ENCODE results near the gene SNRPB.

GRCh38 chr20:2469991-2470422 lies 582 bp downstream of the SNRPB start:
- TF ChIP-seq, protein P1, sequence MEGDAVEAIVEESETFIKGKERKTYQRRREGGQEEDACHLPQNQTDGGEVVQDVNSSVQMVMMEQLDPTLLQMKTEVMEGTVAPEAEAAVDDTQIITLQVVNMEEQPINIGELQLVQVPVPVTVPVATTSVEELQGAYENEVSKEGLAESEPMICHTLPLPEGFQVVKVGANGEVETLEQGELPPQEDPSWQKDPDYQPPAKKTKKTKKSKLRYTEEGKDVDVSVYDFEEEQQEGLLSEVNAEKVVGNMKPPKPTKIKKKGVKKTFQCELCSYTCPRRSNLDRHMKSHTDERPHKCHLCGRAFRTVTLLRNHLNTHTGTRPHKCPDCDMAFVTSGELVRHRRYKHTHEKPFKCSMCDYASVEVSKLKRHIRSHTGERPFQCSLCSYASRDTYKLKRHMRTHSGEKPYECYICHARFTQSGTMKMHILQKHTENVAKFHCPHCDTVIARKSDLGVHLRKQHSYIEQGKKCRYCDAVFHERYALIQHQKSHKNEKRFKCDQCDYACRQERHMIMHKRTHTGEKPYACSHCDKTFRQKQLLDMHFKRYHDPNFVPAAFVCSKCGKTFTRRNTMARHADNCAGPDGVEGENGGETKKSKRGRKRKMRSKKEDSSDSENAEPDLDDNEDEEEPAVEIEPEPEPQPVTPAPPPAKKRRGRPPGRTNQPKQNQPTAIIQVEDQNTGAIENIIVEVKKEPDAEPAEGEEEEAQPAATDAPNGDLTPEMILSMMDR (conservative IDR thresholded peaks at IDR 0.05; ENCODE audit: low read depth in 2 of 2), result no peak
- TF ChIP-seq EZH2phosphoT487 (IDR thresholded peaks at IDR 0.05; ENCODE audit: unreplicated experiment), result no peak
- TF ChIP-seq POLR2AphosphoS5 (IDR thresholded peaks at IDR 0.05; ENCODE audit: low read depth), result no peak
- TF ChIP-seq, protein P2, sequence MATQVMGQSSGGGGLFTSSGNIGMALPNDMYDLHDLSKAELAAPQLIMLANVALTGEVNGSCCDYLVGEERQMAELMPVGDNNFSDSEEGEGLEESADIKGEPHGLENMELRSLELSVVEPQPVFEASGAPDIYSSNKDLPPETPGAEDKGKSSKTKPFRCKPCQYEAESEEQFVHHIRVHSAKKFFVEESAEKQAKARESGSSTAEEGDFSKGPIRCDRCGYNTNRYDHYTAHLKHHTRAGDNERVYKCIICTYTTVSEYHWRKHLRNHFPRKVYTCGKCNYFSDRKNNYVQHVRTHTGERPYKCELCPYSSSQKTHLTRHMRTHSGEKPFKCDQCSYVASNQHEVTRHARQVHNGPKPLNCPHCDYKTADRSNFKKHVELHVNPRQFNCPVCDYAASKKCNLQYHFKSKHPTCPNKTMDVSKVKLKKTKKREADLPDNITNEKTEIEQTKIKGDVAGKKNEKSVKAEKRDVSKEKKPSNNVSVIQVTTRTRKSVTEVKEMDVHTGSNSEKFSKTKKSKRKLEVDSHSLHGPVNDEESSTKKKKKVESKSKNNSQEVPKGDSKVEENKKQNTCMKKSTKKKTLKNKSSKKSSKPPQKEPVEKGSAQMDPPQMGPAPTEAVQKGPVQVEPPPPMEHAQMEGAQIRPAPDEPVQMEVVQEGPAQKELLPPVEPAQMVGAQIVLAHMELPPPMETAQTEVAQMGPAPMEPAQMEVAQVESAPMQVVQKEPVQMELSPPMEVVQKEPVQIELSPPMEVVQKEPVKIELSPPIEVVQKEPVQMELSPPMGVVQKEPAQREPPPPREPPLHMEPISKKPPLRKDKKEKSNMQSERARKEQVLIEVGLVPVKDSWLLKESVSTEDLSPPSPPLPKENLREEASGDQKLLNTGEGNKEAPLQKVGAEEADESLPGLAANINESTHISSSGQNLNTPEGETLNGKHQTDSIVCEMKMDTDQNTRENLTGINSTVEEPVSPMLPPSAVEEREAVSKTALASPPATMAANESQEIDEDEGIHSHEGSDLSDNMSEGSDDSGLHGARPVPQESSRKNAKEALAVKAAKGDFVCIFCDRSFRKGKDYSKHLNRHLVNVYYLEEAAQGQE (IDR thresholded peaks at IDR 0.05; ENCODE audit: unreplicated experiment), result no peak
- no peak for TF ChIP-seq ETS1 (IDR thresholded peaks at IDR 0.05)
- no peak for TF ChIP-seq EZH2 (IDR thresholded peaks at IDR 0.05; ENCODE audit: low read depth, unreplicated experiment)
- TF ChIP-seq JUNB (IDR thresholded peaks at IDR 0.05; ENCODE audit: unreplicated experiment), result no peak
- TF ChIP-seq CREB1 (CRISPR knock-in tag; IDR thresholded peaks at IDR 0.05; ENCODE audit: low read depth), result no peak
- no peak for TF ChIP-seq ZNF462 (CRISPR knock-in tag; IDR thresholded peaks at IDR 0.05)
- no peak for TF ChIP-seq ZNF331 (CRISPR knock-in tag; IDR thresholded peaks at IDR 0.05; ENCODE audit: low read depth)
- TF ChIP-seq STAT1 (IDR thresholded peaks at IDR 0.05; ENCODE audit: unreplicated experiment), result no peak
- TF ChIP-seq ZNF114 (CRISPR knock-in tag; IDR thresholded peaks at IDR 0.05), result no peak
- no peak for TF ChIP-seq NANOG (IDR thresholded peaks at IDR 0.05; ENCODE audit: borderline replicate concordance)
